ENCODE results near the gene TOB1.
A peak's percentile ranks its signal among the peaks of the same experiment; 100 is the strongest.

The TOB1 gene

DNA sequence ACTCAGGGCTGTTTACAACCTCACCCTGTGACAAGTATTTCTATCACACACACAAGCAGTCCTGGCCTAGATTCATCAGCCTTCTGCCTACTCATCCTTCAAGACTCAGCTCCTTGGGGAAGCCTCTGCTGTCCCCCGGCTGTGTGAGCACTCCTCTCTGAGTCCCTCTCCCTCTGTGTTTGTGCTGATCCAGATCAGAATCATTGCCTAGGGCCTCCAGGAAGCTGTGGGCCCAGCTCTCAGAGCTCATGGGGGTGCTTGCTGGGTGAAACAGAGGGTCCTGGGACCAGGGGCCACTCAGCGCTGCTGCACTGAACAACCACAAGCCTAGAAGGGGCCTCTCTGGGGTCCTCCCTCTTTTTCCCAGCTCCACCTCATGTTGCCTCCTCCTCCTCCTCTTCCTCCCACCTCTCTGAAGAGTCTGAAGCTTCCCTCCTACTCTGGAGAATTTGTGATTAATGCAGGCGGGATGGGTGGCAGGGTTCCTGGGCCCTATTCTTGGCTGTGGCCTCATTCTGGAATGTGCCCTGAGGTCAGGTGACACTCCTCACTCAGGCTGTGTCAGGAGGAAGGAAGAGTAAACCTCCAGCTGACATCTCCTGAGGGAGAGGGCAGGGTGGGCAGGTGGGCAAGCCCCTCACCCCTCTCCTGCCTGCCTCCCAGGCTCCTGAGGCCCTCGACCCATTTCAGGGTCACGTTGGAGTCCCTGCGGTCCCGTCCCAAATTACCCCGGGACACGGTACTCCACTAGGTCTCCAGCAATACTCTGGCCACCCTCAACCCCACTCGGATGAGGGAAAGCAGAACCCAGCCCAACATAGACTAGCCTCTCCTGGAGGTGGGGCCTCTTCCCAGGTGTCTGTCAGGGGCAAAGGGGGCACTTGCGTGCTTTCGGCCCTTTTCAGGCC lies 20.7 kb downstream of the TOB1 start:
- no peak for DNase-seq (ENCODE audit: low read depth)

DNA sequence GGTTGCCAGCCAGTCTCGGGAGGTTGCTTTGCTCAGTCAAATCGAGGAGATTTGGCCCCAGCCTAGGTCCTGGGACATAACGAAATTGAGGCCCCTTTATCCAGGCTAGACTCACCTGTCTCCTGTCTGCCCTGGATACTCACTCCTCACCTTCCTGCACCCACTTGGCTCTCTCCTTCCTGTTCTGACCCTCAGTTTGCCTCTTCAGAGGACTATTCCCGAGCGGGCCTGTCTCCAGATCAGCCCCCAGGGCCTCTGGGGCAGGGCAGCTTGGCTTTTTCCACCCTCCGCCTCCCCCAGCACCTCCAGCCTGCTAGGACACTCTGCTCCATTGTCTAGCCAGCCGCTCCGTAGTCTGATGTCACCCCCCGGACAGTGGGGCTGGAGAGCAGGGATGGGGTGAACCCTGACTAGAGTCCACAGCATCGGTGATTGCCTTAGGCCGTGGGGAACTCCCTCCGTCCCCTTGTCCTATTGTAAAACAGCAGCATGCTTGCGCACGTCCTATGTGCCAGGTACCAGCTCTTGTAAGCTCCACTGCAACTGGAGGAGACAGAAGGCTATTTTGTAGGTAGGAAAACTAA lies 21.9 kb downstream of the TOB1 start:
- DNase-seq (ENCODE audit: low read depth): no peak

DNA sequence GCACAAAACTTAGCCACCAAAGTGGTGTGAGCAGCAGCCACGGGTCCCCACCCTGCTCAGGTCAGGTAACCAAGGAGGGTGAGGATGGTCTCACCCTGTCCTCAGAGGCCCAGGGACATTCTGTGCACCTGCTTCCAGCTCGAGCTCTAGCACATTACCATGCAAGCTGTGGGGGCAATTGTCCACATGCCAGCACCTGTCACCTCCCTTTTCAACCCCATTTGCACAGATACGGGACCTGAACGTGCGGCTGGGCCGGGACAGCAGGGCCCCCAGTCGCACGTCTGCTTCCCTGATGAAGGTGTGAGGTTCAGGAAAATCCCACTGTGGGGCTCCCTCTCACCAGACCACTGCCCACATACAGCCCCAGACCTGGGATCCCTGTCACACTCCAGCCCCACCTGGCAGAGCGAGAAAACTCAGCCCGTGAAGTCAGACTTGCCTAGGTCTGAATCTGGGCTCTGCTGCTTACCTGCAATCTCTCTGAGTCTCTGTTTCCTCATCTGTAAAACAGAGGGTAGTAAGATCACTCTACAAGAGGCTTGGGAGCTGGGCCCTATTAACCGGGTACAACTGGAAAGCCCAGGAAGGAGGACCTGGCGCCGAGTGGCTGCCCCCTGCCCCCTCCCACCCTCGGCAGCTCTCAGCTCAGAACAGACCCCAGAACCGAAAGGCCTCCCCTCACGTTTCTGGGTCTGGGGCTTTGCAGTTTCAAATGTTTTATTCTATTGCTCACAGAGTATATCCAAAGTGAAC lies 22.8 kb downstream of the TOB1 start:
- no peak for DNase-seq (ENCODE audit: low read depth)

DNA sequence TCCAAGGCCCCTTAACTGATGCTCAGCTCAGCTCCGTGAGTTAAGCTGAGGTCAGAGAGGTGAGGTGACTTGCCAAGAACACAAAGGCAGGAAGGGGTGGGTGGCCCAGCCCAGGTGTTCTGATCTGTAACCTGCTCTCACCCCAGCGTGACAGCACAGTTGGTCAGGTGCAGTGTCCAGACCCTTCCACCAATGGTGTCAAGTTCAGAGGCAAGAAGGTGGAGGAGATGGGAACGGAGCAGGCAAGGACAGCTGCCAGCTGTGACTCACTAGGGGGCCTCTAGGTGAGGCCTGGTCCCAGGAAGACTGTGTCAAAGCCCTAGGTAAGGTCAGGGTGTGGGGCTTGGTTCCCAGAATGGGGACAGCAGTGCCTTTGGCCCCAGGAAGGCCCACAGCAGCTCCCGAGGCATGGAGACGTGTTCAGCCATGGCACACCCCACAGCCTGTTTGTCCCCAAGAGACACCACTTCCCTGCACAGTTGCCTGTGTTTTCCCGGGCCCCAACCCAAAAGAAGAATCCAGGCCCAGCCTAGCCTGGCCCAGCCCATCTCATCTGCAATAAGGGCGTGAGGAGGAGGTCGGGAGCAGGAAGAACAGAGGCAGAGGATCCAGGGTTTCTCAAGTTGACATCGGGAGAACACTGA lies 23.5 kb downstream of the TOB1 start:
- DNase-seq (ENCODE audit: low read depth): no peak

DNA sequence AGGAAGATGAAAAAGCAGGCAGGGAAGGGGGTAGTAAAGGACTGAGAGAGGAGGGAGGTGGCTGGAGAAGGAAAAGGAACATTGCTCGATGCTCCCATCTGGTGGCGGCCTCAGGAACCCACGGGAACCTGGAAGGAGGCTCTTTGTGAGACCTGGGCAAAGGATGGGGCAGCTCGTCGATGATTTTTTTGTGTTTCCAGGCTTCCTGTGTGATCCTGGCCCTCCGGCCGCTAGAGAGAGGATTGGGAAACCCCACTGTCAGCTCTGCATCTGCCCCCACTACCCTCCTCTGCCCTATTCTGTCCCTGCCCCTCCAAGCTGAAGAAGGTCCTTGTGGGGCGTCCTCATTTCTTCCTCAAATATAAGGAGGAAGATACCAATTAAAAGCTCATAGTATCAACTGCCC lies 24.2 kb downstream of the TOB1 start:
- DNase-seq (ENCODE audit: low read depth): peak; percentile 12

DNA sequence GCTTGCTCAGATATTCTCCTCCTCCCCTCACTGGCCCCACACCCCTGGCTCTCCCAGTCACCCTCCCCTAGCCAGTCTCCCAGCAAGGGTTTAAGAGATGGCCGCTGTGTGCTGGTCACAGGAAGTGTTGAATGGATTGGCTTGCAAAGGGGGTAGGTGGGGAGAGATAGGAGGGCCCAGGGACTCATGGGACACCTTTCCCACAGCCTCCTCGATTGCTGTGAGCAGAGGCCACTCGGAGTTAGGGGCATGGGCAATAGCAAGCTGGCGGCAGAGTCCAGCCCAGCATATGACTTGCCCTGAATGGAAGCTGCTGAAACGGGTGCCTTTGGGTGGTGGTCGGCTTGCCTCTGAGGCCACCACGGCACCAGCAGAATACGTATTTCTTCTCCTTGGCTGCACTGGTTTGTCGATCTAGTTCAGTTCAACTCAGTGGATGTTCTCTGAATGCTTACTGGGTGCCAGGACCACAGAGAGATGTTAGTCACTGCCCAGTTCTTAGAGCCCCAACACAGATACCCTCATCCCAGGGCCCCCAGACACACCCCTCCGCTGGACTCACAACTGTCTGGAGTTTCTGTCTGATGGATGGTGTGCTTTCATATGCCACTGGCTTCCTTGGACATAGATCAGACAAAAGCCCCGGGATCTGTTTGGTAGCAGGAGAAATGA lies 24.7 kb downstream of the TOB1 start:
- no peak for DNase-seq (ENCODE audit: low read depth)

DNA sequence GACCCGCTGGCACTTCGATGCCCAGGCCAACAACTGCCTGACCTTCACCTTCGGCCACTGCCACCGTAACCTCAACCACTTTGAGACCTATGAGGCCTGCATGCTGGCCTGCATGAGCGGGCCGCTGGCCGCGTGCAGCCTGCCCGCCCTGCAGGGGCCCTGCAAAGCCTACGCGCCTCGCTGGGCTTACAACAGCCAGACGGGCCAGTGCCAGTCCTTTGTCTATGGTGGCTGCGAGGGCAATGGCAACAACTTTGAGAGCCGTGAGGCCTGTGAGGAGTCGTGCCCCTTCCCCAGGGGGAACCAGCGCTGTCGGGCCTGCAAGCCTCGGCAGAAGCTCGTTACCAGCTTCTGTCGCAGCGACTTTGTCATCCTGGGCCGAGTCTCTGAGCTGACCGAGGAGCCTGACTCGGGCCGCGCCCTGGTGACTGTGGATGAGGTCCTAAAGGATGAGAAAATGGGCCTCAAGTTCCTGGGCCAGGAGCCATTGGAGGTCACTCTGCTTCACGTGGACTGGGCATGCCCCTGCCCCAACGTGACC lies 25.8 kb downstream of the TOB1 start:
- DNase-seq (ENCODE audit: low read depth): no peak

DNA sequence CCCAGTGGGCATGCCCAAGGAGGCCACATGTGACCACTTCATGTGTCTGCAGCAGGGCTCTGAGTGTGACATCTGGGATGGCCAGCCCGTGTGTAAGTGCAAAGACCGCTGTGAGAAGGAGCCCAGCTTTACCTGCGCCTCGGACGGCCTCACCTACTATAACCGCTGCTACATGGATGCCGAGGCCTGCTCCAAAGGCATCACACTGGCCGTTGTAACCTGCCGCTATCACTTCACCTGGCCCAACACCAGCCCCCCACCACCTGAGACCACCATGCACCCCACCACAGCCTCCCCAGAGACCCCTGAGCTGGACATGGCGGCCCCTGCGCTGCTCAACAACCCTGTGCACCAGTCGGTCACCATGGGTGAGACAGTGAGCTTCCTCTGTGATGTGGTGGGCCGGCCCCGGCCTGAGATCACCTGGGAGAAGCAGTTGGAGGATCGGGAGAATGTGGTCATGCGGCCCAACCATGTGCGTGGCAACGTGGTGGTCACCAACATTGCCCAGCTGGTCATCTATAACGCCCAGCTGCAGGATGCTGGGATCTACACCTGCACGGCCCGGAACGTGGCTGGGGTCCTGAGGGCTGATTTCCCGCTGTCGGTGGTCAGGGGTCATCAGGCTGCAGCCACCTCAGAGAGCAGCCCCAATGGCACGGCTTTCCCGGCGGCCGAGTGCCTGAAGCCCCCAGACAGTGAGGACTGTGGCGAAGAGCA lies 26.4 kb downstream of the TOB1 start:
- DNase-seq (ENCODE audit: low read depth): no peak

DNA sequence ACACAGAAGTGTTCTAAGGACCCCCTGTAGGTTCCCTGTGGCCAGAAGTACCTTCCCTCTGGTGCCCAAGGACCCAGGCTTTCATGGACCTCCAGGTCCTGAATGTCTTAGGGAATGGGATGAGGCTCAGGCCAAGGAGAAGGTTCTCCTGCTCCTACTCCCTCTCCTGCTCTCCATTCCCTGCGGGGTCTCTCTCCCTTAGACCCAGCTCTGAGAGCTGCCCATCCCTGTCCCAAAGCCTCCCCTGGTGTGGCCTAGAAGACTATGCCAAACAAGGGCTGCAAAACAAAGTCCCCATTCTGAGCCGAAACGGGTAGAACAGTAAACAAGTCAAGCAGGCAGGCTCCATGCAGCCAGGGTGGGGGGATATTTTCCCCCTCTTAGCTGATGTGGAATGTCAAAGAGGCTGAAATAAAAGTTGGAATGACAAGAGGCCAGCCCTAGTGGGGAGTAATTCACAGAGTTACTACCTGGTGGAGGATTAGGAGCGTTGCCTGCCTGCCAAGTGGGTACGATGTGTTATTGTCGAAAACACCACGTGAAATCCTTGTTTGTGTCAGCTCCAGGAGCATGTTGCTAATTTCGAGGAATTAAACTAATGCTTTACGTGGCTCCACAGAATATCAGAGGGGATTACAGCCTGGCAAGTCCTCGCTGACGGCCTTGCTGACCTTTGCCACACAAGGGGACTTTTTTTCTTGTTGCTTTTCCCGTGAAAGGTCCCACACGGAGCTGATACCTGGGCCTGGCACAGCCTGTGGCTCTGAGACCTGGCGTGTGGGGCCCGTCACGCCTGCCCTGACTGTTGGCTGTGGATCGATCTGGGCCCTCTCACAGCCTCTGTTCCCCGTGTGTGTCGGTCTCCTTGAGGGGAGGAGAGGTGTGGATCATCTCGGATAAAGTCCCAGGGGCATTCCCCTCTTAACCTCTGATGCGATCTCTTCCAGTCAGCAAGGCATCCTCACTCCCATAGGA lies 27.9 kb downstream of the TOB1 start:
- DNase-seq (ENCODE audit: low read depth): no peak

DNA sequence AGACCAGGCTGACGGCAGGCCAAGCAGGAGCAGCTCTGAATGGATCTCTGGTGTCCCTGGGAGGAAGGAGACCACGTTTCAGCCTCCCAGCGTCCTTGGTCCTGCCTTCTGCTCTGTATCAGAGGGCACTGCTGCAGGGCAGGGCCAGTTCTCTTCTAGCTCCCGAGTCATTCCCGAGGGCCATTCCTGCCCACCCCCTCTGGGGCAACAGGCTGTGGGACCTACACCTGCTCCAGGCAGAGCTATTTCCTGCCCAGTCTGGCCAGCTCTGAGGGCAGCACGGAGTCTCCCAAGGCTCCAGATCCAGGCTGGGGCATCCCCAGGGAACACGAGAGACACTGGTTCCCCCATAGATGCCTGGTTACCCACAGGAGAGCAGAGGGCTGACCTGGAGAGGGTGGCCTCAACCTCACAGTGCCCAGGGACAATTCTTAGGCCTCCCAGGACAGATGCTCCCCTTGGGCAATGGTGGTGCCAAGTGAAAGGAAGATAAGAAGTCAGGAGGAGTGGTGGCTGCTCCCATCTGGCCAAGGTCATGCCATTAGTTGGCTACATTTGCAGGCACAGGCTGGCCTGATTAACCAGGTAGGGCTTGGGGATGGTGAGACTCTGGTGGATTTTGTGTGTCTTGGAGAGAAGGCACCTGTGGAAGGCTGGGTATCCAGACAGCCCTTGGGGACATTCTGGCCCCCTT lies 28.7 kb downstream of the TOB1 start:
- DNase-seq (ENCODE audit: low read depth): no peak

DNA sequence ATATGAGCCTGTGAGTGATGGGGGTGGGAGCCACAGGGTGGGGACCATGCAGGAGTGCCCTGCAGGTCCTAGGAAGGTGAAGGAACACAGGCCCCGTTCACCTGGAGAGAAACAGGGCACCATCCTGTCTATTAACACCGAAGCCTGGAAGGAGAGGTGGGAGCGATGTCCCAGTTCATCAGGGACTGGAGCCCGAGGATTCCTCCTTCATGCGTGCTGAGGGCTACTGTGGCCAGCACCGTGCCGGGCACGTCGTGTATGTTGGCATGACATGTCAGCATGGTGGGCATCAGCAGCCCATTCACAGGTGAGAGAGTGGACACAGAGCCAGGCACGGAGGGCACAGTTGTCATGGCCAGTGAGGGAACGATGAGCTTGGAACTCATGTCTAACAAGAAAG lies 29.3 kb downstream of the TOB1 start:
- no peak for DNase-seq (ENCODE audit: low read depth)

DNA sequence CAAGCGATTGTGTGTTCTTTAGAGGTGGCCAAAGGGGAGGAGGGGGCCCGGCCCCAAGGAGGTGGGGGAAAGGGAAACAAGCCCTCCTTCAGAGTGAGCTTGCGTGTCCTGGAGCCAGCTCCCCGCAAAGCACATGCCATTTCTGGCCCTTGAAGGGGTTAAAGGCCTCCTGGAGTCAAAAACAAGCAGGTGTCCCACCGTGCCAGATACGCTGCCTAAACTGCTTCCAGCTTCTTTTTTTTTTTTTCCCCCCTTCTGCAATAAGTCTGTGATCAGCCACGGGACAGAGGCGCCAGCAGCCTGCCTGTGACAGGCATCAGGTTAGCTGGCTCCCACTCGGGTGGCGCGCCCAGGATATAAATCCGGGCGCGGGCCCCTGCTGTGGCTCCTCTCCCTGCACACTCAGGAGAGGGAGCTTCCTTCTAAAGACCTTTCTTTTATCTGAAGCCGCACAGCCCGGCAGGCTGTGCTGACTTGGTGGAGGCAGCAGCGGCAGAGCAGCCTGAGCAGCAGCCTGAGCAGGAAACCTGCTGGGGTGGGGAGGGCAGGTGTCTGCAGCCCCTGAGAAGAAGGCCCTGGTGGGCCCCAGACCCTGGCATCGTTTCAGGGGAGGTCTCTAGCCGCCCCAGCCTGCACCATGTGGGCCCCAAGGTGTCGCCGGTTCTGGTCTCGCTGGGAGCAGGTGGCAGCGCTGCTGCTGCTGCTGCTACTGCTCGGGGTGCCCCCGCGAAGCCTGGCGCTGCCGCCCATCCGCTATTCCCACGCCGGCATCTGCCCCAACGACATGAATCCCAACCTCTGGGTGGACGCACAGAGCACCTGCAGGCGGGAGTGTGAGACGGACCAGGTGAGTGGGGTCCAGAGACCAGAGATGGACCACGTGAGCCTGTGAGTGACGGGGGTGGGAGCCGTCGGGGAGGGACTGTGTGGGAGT lies 30.6 kb downstream of the TOB1 start, which contains the start of gene WFIKKN2:
TSS of gene WFIKKN2 (plus strand) at position 286 of the 934 bp plus-strand sequence. CDS start at position 638, 352 bp downstream.
- DNase-seq (ENCODE audit: low read depth): no peak

DNA sequence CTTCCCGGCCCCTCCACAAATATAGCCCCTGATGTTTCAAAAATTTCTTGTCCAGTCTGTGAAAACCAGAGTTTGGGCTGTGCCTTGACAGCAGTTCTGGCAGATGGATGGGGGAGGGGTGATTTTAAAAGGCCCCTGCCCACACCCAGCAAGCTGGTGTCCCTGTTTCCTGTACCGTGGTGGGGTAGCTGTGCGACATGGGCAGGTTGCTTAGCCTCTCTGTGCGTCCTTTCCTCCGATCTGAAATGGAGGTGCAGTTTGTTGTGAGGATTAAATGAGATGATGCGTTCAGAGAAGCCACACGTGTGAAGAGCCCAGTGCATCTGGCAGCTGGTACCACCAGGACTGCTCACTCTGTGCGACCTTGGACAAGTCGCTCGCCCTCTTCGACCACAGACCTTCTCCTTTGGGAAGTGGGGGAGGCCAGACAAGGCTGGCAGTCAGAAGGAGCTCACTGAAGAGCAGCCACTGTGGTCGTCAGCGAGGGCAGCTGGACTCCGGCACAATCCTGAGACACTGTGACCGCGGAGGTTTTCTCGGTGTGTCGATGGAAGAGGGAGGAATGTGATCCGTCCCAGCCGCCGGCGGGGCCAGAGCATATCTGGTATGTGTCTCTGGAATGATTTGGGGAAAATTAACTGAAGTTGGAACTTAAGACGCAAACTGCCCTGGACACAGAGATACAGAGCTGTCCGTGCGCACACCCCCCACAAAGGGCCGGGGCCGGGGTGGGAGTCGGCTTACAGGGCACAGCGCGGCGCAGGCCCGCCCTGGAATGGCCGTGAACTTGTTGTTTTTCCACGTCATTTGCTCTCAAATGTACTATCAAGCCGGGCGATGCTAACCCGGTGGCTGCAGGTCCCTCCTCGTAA lies 31.5 kb downstream of the TOB1 start:
- no peak for DNase-seq (ENCODE audit: low read depth)

DNA sequence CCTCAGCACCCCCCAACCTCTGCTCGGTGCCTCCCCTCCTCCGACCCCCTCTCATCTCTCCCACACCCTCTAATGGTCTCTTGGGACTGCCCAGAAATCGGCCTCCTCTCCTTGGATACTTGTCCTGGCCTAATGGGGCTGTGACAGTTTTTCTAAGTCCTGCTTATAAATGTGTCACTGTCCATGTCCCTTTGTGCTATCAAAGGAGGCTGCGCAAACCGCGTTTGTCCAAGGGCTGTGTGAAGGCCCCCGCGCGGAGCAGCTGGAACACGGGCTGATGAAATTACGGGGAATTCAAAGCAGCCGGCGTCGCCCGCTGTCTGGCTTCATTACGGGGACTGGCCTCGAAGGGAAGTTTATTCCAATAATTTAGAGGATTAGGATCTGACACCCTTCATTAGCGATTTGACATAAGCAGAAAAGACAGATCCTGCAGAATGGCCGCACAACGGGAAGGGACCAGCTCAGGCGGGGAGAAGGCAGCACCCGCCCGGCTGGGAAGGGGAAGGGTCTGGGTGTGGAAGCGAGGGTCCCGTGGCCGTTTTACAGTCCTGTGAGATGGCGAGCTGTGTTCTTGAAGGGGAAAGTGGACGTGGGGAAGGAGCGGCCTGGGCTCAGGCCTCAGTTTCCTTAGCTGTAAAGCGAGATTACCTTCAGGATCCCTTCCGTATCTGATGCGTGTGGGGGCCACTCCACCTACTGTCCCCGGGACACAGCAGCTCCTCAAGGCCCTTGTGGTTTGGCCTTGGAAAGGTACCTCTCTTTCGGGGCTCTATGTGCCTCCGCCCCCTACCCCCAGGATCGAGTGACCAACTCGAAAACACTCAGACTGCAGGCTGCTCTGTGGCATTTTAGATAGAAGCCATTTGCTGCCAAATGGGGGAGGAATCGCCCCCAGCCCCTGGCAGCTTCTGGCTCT lies 32.4 kb downstream of the TOB1 start:
- DNase-seq (ENCODE audit: low read depth): no peak

DNA sequence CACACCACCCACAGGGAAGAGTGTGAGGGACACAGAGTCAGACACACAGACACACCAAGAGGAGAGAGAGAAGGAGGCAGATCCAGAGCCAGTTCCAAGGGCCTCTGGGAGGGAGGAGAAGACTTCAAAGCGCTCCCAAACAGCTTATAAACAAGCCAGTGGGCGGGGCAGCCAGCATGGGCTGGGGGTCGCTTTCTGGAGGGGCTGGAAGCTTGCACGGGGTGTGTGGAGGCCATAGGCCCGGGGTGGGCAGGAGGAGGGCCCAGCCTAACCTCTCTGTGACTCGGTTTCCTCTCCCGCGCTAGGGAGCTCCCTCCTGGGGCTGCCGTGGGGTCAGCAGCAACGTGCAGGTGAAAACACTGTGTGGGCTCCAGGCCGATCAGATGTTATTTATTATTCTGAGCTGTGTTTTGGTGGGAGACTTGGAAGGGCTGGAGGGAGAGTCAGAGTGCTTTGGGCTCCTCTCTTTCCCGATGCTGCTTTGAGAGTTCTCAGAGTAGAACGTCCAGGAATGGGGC lies 33.2 kb downstream of the TOB1 start:
- DNase-seq (ENCODE audit: low read depth): no peak
